CD4-positive, alpha-beta T cell treated with Interleukin-6 at 100 ng/mL for 8 hours (primary cell): ENCODE data around the gene CNTNAP2.

ENCODE experiments used
- DNase-seq: peaks from one replicate; pipeline ENCODE4 v3.0.0-alpha.2; 2020; ENCODE audit warnings: mixed read lengths, low spot score

CNTNAP2 gene

GRCh38 chr7:146424084-146424483 is 307.5 kb downstream of the CNTNAP2 start:
- no peak for DNase-seq

GRCh38 chr7:146433501-146433900 is 316.9 kb downstream of the CNTNAP2 start:
- no peak for DNase-seq

- DNase-seq = no peak
Observed at GRCh38 chr7:146443102-146443501, 326.5 kb downstream of the CNTNAP2 start.

- DNase-seq = no peak
Observed at GRCh38 chr7:146449625-146450024, 333.0 kb downstream of the CNTNAP2 start.

- DNase-seq = no peak
Observed at GRCh38 chr7:146455091-146455655, 338.6 kb downstream of the CNTNAP2 start.

GRCh38 chr7:146479040-146479439 is 362.4 kb downstream of the CNTNAP2 start:
- DNase-seq = no peak

GRCh38 chr7:146486519-146486918 is 369.9 kb downstream of the CNTNAP2 start:
- DNase-seq = no peak

GRCh38 chr7:146492017-146492416 is 375.4 kb downstream of the CNTNAP2 start:
- no peak for DNase-seq

GRCh38 chr7:146494952-146495596 is 378.5 kb downstream of the CNTNAP2 start:
- DNase-seq = no peak

- no peak for DNase-seq
Observed at GRCh38 chr7:146496657-146497056, 380.1 kb downstream of the CNTNAP2 start.

- DNase-seq = no peak
Observed at GRCh38 chr7:146499970-146500369, 383.4 kb downstream of the CNTNAP2 start.

GRCh38 chr7:146503844-146504243 is 387.2 kb downstream of the CNTNAP2 start:
- DNase-seq = no peak

- DNase-seq = no peak
Observed at GRCh38 chr7:146510088-146510680, 393.6 kb downstream of the CNTNAP2 start.

- DNase-seq = no peak
Observed at GRCh38 chr7:146514304-146514703, 397.7 kb downstream of the CNTNAP2 start.

GRCh38 chr7:146528581-146528980 is 412.0 kb downstream of the CNTNAP2 start:
- DNase-seq = no peak

- DNase-seq = no peak
Observed at GRCh38 chr7:146539836-146540235, 423.2 kb downstream of the CNTNAP2 start.

- DNase-seq = no peak
Observed at GRCh38 chr7:146542101-146542500, 425.5 kb downstream of the CNTNAP2 start.

- no peak for DNase-seq
Observed at GRCh38 chr7:146544748-146545147, 428.1 kb downstream of the CNTNAP2 start.

- no peak for DNase-seq
Observed at GRCh38 chr7:146548816-146549215, 432.2 kb downstream of the CNTNAP2 start.

GRCh38 chr7:146554556-146554955 is 438.0 kb downstream of the CNTNAP2 start:
- DNase-seq = no peak

- DNase-seq = no peak
Observed at GRCh38 chr7:146557971-146558469, 441.4 kb downstream of the CNTNAP2 start.

GRCh38 chr7:146565872-146566271 is 449.3 kb downstream of the CNTNAP2 start:
- no peak for DNase-seq

- DNase-seq = no peak
Observed at GRCh38 chr7:146575903-146576302, 459.3 kb downstream of the CNTNAP2 start.
